SKM-1 treated with dmso at 0.1 percent for 144 hours (cell line): Measurements from ENCODE around the gene KLC3.
A peak's percentile ranks its signal among the peaks of the same experiment; 100 is the strongest.

Source experiments
- DNase-seq: peaks from one replicate; lab custom pipeline; 2025; ENCODE audit not compliant: unreplicated experiment; lab: John Stamatoyannopoulos, UW

Gene KLC3

DNA sequence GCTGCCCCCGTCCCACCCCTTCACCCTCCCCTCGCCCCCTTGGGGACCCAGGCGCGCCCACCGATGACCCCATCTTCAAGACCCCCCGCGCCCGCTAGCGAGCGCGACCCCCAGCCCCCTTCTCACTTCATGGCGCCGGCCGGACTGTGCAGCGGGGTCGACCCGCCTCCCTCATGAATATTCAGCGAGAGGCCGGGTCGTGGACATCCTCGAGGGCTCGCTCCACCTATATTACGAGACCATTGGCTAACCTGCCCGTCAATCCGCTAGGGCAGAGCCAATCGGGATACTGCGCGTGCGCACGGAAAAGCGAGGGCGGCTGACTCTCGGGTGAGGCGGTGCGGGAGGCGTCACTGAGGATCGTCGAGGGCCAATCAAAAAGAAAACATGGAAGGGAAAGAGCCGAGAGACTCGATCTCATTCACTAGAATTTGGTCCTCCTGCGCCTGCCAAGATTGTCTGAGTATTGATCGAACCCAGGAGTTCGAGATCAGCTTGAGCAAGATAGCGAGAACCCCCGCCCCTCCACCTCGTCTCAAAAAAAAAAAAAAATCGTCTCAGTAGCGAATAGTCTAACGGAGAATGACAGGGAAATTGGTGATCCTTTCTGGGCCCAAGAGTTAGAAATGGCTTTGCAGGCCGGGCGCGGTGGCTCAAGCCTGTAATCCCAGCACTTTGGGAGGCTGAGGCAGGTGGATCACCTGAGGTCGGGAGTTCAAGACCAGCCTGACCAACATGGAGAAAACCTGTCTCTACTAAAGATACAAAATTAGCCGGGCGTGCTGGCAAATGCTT is 30.1 kb downstream of the KLC3 start, which contains the start of gene ERCC2:
Gene ERCC2, minus strand, starts transcription at position 164 of the 795 bp plus-strand sequence. Its CDS starts 33 bp downstream, at position 131.
- DNase-seq, result peak; percentile 78

- no peak for DNase-seq
Observed at GRCh38 chr19:45376045-45376724, 35.6 kb downstream of the KLC3 start.

DNA sequence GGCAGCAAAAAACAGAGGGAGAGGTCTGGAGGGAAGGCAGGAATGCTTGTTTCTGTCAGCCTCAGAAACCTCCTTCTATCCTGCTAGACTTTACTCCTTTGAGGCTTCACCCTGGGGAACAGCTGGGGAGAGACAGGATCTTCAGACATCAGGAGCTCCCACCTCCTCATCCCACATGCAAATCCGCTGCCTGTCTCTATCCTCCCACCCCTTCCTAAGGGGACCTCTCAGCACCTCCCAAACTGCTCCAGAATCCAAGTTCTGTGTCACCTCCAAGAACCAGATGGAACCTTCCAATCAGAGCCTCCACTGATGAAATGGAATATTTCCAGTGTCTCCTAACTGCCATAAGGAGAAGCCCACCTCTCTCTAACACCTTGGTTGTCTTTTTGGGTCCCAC is 39.6 kb downstream of the KLC3 start:
- DNase-seq, result no peak

DNA sequence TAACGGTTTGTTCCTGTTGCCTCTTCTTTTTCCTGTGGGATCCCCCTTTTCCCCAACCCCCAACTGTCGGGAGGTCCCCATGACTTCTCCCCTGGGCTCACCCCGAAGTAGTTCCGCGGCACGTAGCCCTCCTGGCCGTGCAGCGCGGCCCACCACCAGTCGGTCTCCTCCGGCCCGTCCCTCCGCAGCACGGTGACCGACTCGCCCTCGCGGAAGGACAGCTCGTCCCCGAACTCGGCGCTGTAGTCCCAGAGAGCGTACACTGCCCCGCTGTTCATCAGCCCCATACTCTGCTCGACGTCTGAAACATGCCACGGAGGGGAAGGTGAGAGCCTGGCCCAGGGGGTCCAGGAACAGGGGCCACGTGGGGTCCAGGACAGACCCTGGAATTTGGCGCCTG is 41.9 kb downstream of the KLC3 start:
- DNase-seq, result no peak

- no peak for DNase-seq
Observed at GRCh38 chr19:45385392-45386221, 45.1 kb downstream of the KLC3 start.

DNA sequence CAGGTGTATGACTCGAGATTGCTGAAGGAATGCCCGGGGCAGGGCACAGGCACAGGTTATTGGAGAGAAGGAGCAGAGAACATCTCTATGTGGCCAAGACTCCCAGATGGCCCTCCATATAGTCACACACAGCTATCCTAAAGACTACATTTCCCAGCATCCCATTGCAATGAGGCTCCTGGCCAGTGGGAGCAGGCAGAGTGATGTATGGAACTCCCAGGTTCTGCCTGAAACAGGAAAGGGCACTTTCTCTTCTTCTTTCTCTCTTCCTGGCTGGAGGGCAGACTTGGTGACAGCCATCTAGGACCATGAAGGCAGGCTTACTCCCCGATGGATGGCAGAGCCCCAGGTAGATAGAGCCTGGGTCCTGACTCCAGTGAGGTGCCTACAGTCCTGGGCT is 50.8 kb downstream of the KLC3 start:
- DNase-seq, result no peak

GRCh38 chr19:45391871-45392665 is 51.5 kb downstream of the KLC3 start:
- no peak for DNase-seq

DNA sequence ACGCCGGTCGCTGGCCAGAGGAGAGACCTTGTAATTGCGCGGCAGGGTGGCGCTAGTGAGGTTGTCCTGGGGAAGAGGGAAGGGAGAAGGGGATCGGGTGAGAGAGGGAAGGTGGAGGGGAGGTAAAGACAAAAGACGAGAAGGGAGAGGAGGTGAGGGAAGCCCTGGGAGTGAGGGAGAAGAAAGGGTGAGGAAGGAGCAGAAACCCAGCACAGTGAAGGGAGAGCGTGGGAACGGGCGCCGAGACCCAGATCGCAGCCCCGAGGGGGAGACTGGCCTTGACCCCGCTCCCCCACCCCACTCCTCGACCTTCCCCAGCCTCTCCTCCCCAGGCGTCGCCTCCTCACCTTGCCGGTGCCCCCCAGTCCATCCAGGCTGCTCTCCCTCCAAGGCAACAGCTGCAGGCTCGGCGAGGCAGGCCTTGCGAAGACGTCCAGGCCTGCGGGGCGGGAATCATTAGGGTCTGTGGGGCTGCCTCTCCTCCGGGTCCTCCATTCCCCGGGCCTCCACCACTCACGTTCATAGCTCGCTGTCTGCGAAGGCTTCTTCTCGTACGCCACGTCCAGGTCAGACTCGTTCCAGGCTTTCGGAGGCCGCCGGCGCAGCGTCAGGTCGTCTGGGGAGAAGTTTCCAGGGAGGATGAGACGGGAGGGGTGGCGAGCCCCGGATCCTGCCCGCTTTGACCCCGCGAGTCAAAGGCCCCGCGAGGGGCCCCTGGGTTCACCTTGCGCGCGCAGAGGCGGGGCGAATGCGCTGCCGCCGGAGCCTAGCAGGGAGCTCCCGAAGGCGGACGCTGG is 55.5 kb downstream of the KLC3 start:
- DNase-seq, result no peak

GRCh38 chr19:45400192-45400591 is 59.6 kb downstream of the KLC3 start:
- no peak for DNase-seq
